CD14-positive monocyte (primary cell): ENCODE results near the gene RAB11B. TPM values are rescaled to one million over a fixed set of nuclear protein-coding genes. Genes with fewer than 3 reads are reported as not detected.
"Not testable (repeated sequence)": the region's sequence is repeated elsewhere in the genome, so short reads cannot be mapped to it uniquely, and the experiment has no call there.

ENCODE experiments used
- DNase-seq, 3 donors: peaks; one replicate each; pipeline ENCODE4 v3.0.0-alpha.2; 2011 to 2022
- H2AFZ ChIP-seq: 2 replicates; pipeline ENCODE4 v1.6.0; 2012; ENCODE audit warnings: mild to moderate bottlenecking, low read depth, low read length, inconsistent platforms; ENCODE audit not compliant: insufficient read depth, poor library complexity, severe bottlenecking
- H3K27ac ChIP-seq, 2 donors: 1 replicate in 1 of 2; 2 replicates in 1 of 2; pipeline ENCODE4 v1.5.1; 2012 to 2013; ENCODE audit warnings: low read length in 2 of 2, control low read depth in 1 of 2, inconsistent platforms in 1 of 2, low read depth in 1 of 2, mild to moderate bottlenecking in 1 of 2
- H3K27me3 ChIP-seq, 2 donors: one replicate each; pipeline versions ENCODE4 v1.6.0 to v1.6.1; 2011 to 2013; ENCODE audit warnings: low read length in 2 of 2; ENCODE audit not compliant: control insufficient read depth in 2 of 2, insufficient read depth in 2 of 2
- H3K36me3 ChIP-seq, 2 donors: replicated peaks in 1 of 2; 1 replicate in 1 of 2; 2 replicates in 1 of 2; pipeline versions ENCODE4 v1.5.1 to v1.6.1; 2012 to 2013; ENCODE audit warnings: low read length in 2 of 2, control low read depth in 1 of 2, inconsistent platforms in 1 of 2, mild to moderate bottlenecking in 1 of 2; ENCODE audit not compliant: insufficient read depth in 2 of 2, control insufficient read depth in 1 of 2
- H3K4me1 ChIP-seq, 2 donors: 1 replicate in 1 of 2; 2 replicates in 1 of 2; pipeline versions ENCODE4 v1.5.1 to v1.6.1; 2012 to 2013; ENCODE audit warnings: low read length in 2 of 2, control low read depth in 1 of 2, inconsistent platforms in 1 of 2, mild to moderate bottlenecking in 1 of 2, moderate library complexity in 1 of 2; ENCODE audit not compliant: insufficient read depth in 2 of 2, control insufficient read depth in 1 of 2
- H3K4me2 ChIP-seq: replicated peaks from 2 replicates; pipeline ENCODE3; 2012; ENCODE audit warnings: low read length, moderate library complexity, mild to moderate bottlenecking; ENCODE audit not compliant: poor library complexity, severe bottlenecking; ENCODE audit errors: extremely low read depth
- H3K4me3 ChIP-seq, 3 experiments: fragments of 200-600 bp in 1 of 3; sonication (generic) in 1 of 3; replicated peaks in 1 of 3; 1 replicate in 2 of 3; 2 replicates in 1 of 3; pipeline ENCODE4 v1.5.1; 2011 to 2013; ENCODE audit warnings: low read length in 3 of 3, mild to moderate bottlenecking in 3 of 3, control low read depth in 2 of 3, low read depth in 2 of 3, inconsistent platforms in 1 of 3, moderate library complexity in 1 of 3
- H3K79me2 ChIP-seq: 2 replicates; pipeline ENCODE4 v1.6.0; 2012; ENCODE audit warnings: mild to moderate bottlenecking, control low read depth, inconsistent platforms, low read length, moderate library complexity; ENCODE audit not compliant: insufficient read depth
- H3K9ac ChIP-seq: 2 replicates; pipeline ENCODE4 v1.6.0; 2017; ENCODE audit warnings: low read length, mild to moderate bottlenecking; ENCODE audit not compliant: insufficient read depth, poor library complexity, severe bottlenecking
- H3K9me3 ChIP-seq, 2 donors: replicated peaks in 1 of 2; 1 replicate in 1 of 2; 2 replicates in 1 of 2; pipeline versions ENCODE4 v1.5.1 to v1.6.1; 2012 to 2013; ENCODE audit warnings: low read length in 2 of 2, control low read depth in 1 of 2; ENCODE audit not compliant: control insufficient read depth in 1 of 2, insufficient read depth in 1 of 2
- H4K20me1 ChIP-seq: 2 replicates; pipeline ENCODE4 v1.6.0; 2012; ENCODE audit warnings: mild to moderate bottlenecking, low read length, control low read depth, moderate library complexity; ENCODE audit not compliant: insufficient read depth
- H3K27ac Mint-ChIP-seq, 7 donors: one replicate each; pipeline ENCODE4 v1.8.0; 2020; ENCODE audit warnings: mild to moderate bottlenecking in 7 of 7, mixed read lengths in 7 of 7, moderate library complexity in 6 of 7, inconsistent platforms in 2 of 7
- H3K27me3 Mint-ChIP-seq, 3 donors: one replicate each; pipeline ENCODE4 v1.8.0; 2021 to 2022; ENCODE audit warnings: low read depth in 3 of 3, mild to moderate bottlenecking in 3 of 3, mixed read lengths in 3 of 3, moderate library complexity in 3 of 3, inconsistent platforms in 1 of 3
- H3K36me3 Mint-ChIP-seq, 2 donors: one replicate each; pipeline ENCODE4 v1.8.0; 2020; ENCODE audit warnings: mixed read lengths in 2 of 2, inconsistent platforms in 1 of 2, mild to moderate bottlenecking in 1 of 2
- H3K4me1 Mint-ChIP-seq: one replicate; pipeline ENCODE4 v1.8.0; 2020; ENCODE audit warnings: mild to moderate bottlenecking, mixed read lengths
- H3K4me3 Mint-ChIP-seq, 2 donors: one replicate each; pipeline ENCODE4 v1.8.0; 2020; ENCODE audit warnings: mild to moderate bottlenecking in 2 of 2, mixed read lengths in 2 of 2, moderate library complexity in 1 of 2
- H3K9me3 Mint-ChIP-seq, 7 donors: one replicate each; pipeline ENCODE4 v1.8.0; 2020 to 2022; ENCODE audit warnings: mixed read lengths in 7 of 7, mild to moderate bottlenecking in 6 of 7, moderate library complexity in 6 of 7, inconsistent platforms in 2 of 7
- CTCF ChIP-seq: fragments of 200-600 bp; IDR thresholded peaks from one replicate; pipeline ENCODE4 v1.8.0; 2022; ENCODE audit warnings: antibody characterized with exemption, mild to moderate bottlenecking
- WGBS: methylation state at CpG from one replicate; pipeline ENCODE4 v1.1.5; 2013; ENCODE audit warnings: missing lambda C conversion rate; ENCODE audit not compliant: insufficient coverage; 5-methylcytosine and 5-hydroxymethylcytosine counted together
- intact Hi-C, 2 donors: fragments of 100-400 bp; cut with micrococcal nuclease; formaldehyde crosslinking; loops; one replicate each; pipeline versions ENCODE4 v1.15.0 to v1.15.1; 2023
- polyA plus RNA-seq, 3 donors: library from polyadenylated mRNA; depleted of rRNA in 1 of 3; unstranded in 2 of 3; stranded (reverse) in 1 of 3; fragments of 300-500 nt in 2 of 3; fragments of >200 nt in 1 of 3; fragmentation: Illumina TruSeq in 2 of 3; gene quantifications; 1 replicate in 2 of 3; 2 replicates in 1 of 3; pipeline ENCODE4 v1.2.3, GENCODE V29; 2012 to 2021

The RAB11B gene
- polyA plus RNA-seq, 3 donors: 36.5 to 128 (median 45.4) TPM

GRCh38 chr19:8404391-8405151 lies 14.4 kb downstream of the RAB11B start:
- H3K36me3 ChIP-seq: peaks cover 39 to 53% of the 10 kb centered on the region in 2 donors
- H3K36me3 Mint-ChIP-seq: peaks cover 40 to 56% of the 10 kb centered on the region in 2 donors
- 94% methylated on average over 11 of the region's 18 CpGs for WGBS

GRCh38 chr19:8410718-8411117 lies 20.6 kb downstream of the RAB11B start:
- H3K36me3 Mint-ChIP-seq, H3K4me3 Mint-ChIP-seq, H3K27me3 ChIP-seq, DNase-seq, H3K4me2 ChIP-seq, H3K27ac ChIP-seq, H3K27ac Mint-ChIP-seq, H3K4me1 ChIP-seq, H3K4me3 ChIP-seq, H3K9me3 Mint-ChIP-seq, H2AFZ ChIP-seq, H3K27me3 Mint-ChIP-seq, H3K79me2 ChIP-seq, H3K9ac ChIP-seq, H3K9me3 ChIP-seq, H3K36me3 ChIP-seq, H4K20me1 ChIP-seq: not testable (repeated sequence)
- peaks cover 13% of the 10 kb centered on the region for H3K4me1 Mint-ChIP-seq
- 94% methylated on average over 6 of the region's 13 CpGs for WGBS
- intact Hi-C loops: loop anchor here (5.0 to 10.0 kb wide), 4 partner anchors 37 to 167 kb away; partner anchors contain the start of genes MYO1F (in 1 of the 2) and ZNF414 (in 1 of the 2)

More at GRCh38 chr19:8404391-8405151, 14.4 kb downstream of the RAB11B start:
- H3K4me1 Mint-ChIP-seq: no peaks in the 10 kb centered on the region
- no peak for TF ChIP-seq CTCF
- Histone ChIP-seq H3K4me2 (no peak overlapping the region), H3K4me1 (no peaks in the 10 kb centered on the region), H3K9ac (no peak overlapping the region), H3K79me2 (peaks cover 5% of the 10 kb centered on the region), H3K4me3 (no peak overlapping the region), H3K27me3 (no peaks in the 10 kb centered on the region), H3K27ac (no peak overlapping the region), H3K9me3 (no peaks in the 10 kb centered on the region), H2AFZ (no peak overlapping the region), H4K20me1 (peaks cover 10% of the 10 kb centered on the region)
- H3K27me3 Mint-ChIP-seq: no peaks in the 10 kb centered on the region
- peak overlapping the region in 2 of 7 donors; percentile 31 to 76 for H3K27ac Mint-ChIP-seq
- no peak overlapping the region for H3K4me3 Mint-ChIP-seq
- intact Hi-C loops: no loop called here
- no peak for DNase-seq
- H3K9me3 Mint-ChIP-seq: no peaks in the 10 kb centered on the region
